ENCODE results near the gene PRSS22.

The PRSS22 gene

GRCh38 chr16:2829501-2830354 is 28.2 kb downstream of the PRSS22 start, which contains the start of gene ZG16B:
TSS of gene ZG16B (plus strand) at chr16:2830303. CDS start at chr16:2830442, 139 bp downstream.
- DNase-seq (ENCODE audit: low read depth): no peak

- no peak for DNase-seq (ENCODE audit: low read depth)
Observed at GRCh38 chr16:2828876-2829430, 29.0 kb downstream of the PRSS22 start.

DNA sequence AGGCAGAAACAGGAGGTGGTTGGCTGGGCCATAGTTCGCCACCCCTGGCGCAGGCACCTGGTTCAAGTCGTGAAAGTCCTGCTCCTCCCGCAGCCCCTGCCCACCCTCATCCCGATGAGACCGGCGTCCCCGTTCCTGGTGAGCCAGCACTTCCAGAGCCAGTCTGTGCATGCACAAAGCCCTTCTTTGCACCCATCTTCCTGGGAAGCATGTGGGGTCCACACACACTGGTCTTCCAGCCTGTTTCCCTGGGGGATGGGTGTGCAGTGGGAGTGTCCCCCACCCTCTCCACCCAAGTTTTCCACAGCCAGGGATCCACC is 29.5 kb downstream of the PRSS22 start:
- DNase-seq (ENCODE audit: low read depth): no peak

- no peak for DNase-seq (ENCODE audit: low read depth)
Observed at GRCh38 chr16:2827831-2828520, 30.0 kb downstream of the PRSS22 start.

GRCh38 chr16:2827374-2827791 is 30.6 kb downstream of the PRSS22 start:
- DNase-seq (ENCODE audit: low read depth): no peak

DNA sequence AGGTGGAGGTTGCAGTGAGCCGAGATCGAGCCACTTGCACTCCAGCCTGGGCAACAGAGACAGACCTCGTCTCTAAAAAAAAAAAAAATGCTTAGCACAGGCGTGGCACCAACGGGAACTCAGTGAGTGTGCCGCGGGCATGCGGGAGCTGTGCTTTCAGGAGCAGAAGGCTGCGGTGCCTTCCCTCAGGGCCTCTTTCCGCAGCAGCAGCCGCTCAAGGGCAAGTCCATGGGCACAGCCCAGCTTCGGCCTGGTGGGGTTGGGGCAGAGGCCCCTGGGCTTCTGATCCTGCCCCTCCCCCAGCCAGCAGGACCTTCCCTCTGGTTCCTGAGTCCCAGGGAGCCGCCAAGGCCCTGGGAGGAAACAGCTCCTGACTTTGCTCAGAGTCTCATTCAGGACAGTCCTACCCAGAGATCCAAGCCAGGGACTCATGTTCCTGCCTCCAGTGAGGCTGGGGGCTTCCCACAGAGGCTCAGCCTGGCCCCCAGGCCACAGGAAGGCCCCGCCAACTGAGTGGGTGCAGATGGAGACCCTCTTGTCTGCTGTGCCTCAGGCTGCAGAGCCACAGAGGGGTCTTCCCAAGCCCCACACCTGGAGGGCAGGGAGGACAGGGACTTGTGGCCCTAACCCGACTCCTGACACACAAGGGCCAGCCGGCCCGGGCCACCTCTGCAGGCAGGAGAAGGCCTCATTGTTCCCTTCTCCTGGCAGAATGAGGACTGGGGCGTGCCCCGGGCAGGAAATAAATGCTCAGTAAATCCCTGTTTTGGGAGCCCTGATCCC is 31.2 kb downstream of the PRSS22 start:
- no peak for DNase-seq (ENCODE audit: low read depth)

- no peak for DNase-seq (ENCODE audit: low read depth)
Observed at GRCh38 chr16:2825906-2826305, 32.1 kb downstream of the PRSS22 start.

- DNase-seq (ENCODE audit: low read depth): no peak
Observed at GRCh38 chr16:2825049-2825742, 32.8 kb downstream of the PRSS22 start.

- DNase-seq (ENCODE audit: low read depth): no peak
Observed at GRCh38 chr16:2824626-2825025, 33.3 kb downstream of the PRSS22 start.

DNA sequence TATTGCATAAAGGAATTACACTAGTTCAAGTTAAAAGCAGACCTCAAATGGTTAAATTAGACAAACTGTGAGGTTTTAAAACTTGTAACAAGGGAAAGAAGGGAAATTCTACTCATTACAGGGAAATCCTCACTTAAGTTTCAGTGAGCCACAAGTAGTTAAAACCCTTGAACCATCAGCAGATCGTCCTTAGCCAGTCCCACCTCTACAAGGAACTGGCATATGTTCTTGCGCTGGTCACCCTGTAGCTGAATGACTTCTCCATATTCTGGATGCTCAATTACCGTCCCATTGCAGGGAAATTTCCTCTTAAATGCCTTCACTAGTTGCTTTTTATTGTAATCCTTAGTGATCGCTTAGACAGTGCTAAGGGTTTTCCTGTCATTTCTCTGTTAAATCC is 35.5 kb downstream of the PRSS22 start:
- DNase-seq (ENCODE audit: low read depth): no peak

GRCh38 chr16:2822158-2822495 is 35.8 kb downstream of the PRSS22 start:
- DNase-seq (ENCODE audit: low read depth): no peak

DNA sequence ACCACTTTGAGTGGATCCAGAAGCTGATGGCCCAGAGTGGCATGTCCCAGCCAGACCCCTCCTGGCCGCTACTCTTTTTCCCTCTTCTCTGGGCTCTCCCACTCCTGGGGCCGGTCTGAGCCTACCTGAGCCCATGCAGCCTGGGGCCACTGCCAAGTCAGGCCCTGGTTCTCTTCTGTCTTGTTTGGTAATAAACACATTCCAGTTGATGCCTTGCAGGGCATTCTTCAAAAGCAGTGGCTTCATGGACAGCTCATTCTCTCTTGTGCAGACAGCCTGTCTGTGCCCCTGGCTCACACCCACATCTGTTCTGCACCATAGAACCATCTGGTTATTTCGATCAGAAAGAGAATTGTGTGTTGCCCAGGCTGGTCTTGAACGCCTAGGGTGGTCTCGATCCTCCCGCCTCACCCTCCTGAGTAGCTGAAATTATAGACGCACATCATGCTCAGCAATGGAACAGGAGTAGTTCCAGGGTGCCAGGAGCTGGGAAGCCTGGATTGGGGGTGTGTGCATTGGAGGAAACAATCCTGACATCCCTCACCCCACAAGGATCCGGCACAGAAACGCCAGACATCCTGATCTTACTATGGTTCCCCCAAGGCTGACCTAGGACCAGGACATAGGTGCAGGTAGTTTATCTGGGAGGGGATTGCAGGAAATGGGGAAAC is 36.3 kb downstream of the PRSS22 start:
- DNase-seq (ENCODE audit: low read depth): no peak

DNA sequence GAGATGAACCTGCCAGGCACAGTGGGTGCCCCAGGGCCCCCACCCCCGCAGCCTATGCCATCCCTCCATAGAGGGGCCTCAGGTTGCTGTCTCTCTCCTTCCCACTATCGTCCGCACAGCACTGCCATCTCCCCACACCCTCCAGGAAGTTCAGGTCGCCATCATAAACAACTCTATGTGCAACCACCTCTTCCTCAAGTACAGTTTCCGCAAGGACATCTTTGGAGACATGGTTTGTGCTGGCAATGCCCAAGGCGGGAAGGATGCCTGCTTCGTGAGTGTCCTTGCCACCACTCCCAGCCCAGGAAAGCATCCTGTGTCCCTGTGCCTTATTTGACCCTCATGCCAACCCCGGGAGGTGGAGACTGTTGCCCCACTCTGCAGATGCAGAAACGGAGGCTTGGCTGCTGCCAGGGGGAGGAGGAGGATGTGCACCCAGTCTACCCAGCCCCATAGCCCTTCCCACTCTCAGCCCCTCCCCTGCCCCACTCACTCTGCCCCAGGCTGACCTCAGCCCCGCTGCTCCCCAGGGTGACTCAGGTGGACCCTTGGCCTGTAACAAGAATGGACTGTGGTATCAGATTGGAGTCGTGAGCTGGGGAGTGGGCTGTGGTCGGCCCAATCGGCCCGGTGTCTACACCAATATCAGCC is 37.0 kb downstream of the PRSS22 start:
- no peak for DNase-seq (ENCODE audit: low read depth)

- no peak for DNase-seq (ENCODE audit: low read depth)
Observed at GRCh38 chr16:2819939-2820835, 37.8 kb downstream of the PRSS22 start.

DNA sequence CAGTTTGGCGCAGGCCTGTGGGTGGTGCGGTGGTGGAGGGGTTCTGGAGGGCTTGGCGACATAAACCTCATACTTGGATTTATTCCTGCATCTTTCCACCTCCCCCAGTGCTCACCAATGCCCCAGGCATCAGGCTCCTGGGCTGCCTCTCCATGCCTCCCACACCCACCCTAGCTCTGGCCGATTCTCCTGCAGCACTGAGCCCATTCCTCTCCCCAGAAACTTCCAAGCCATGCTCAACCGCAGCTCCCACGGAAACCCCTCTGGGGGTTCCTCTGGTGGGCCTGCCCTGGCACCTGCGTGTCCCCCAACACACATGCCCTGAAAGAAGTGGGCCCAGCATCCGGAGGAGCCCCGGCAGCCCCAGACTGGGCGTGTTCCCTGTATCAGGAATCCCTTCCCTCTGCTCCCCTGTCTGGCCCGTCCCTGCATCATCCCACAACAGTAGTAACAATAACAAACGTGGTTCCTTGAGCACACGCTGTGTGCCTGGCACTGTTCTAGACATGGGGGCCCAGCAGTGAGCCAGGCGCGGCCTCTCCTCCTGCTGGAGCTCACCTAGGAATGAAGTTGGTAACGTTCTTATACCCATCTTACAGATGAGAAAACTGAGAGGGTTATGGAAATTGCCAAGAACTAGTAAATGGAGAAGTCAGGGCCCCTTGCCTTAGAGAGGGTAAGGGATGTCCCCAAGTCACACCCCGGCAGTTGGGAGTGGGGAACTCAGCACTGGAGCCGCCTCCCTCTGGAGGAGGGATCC is 38.6 kb downstream of the PRSS22 start:
- DNase-seq (ENCODE audit: low read depth): no peak

- no peak for DNase-seq (ENCODE audit: low read depth)
Observed at GRCh38 chr16:2818272-2818876, 39.6 kb downstream of the PRSS22 start.

DNA sequence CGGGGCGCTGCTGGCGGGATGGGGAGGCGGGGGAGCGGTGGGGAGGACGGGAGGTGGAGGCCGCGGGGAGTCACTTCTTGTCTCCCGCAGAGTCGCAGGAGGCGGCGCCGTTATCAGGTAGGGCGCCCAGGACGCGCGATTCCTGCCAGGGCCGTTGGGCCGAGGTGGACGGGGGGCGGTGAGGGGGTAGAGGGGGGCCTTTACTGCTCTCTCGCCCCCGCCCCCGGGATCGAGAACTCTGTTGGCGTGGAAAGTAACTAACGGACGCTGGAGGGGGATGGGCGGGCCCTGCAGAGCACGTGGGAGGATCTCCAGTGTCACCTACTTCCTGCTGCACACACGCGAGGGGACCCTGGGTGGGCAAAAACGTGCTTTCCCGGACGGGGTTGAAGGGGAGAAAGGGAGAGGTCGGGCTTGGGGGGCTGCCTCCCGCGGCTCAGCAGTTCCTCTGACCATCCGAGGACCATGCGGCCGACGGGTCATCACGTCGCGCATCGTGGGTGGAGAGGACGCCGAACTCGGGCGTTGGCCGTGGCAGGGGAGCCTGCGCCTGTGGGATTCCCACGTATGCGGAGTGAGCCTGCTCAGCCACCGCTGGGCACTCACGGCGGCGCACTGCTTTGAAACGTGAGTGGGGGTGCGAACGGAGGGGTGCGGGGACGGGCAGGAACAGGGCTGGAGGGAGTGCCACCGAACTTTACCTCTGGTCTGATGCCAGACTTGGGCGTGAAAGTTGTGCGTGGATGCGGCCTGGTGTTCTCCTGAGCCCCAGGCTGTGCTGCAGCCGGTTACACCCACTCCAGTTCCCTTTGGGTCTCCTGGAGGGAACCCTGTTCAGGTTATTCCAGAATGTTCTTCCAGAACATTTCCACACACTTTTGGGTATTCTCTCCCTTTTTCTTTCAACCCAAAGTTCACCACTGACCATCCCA is 40.4 kb downstream of the PRSS22 start:
- no peak for DNase-seq (ENCODE audit: low read depth)

All from stimulated activated CD8-positive, alpha-beta memory T cell treated with anti-CD3 and anti-CD28 coated beads, Interleukin-15, amount 100 ng/mL, for 1 hour (primary cell).